Stimulated activated CD4-positive, alpha-beta T cell treated with anti-CD3 and anti-CD28 coated beads, TNF-alpha, amount 100 ng/mL, for 48 hours (primary cell): ENCODE data around the gene TMEM231.
"Not testable (repeated sequence)": the region's sequence is repeated elsewhere in the genome, so short reads cannot be mapped to it uniquely, and the experiment has no call there.

ENCODE experiments used
- DNase-seq, 3 donors: peaks; one replicate each; pipeline ENCODE4 v3.0.0-alpha.2; 2020; ENCODE audit warnings: low read depth in 3 of 3

TMEM231 gene, protein sequence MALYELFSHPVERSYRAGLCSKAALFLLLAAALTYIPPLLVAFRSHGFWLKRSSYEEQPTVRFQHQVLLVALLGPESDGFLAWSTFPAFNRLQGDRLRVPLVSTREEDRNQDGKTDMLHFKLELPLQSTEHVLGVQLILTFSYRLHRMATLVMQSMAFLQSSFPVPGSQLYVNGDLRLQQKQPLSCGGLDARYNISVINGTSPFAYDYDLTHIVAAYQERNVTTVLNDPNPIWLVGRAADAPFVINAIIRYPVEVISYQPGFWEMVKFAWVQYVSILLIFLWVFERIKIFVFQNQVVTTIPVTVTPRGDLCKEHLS

DNA sequence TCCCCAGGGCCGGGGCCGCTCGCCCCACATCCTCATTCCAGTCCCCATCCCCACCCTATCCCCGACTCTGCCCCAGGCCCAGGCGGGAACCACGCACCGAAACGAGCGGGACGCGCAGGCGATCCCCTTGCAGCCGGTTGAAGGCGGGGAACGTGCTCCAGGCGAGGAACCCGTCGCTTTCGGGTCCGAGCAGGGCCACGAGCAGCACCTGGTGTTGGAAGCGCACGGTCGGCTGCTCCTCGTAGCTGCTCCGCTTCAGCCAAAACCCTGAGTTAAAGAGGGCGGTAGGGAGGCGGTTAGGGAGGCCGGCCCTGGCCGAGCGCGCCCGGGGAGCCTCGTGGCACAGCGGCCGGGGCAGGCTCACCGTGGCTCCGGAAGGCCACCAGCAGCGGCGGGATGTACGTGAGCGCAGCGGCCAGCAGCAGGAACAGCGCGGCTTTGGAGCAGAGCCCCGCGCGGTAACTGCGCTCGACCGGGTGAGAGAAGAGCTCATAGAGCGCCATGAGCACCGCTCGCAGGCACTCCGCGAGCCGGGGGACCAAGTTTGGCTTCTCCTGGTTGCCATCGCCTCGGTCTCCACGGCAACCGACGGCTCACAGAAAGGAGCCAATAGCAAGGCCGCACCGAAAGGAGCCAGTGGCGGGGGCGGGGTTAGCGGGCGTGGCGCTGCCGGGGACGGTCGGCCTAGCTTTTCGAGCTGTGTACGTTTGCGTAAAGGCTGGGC, at the start of gene TMEM231:
TMEM231 (minus strand) TSS at position 546 of the 724 bp plus-strand sequence; CDS start at position 503, 43 bp downstream.
- peak; percentile 93 to 98 (median 96) for DNase-seq

DNA sequence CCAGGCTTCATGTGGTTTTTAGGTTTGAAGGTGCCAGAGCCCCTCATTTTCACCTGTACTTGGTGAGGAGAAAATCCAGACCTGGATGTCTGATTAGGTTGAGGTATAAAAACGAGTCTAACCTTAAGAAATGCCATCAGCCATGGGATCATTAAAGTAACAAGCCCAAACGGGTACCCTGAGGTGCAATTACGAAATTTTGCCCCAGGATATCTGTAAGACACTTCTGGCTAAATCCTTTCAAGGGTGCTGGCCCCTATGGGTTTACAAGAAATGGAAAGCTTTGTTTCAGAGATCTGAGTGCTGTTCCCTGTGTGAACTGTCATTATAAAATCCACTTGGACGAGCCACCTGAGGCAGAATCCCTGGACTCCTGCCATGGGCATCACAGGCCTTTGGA, 47.2 kb upstream of the TMEM231 start:
- no peak for DNase-seq

- no peak for DNase-seq
Measured at GRCh38 chr16:75599452-75600277, 43.6 kb upstream of the TMEM231 start.

GRCh38 chr16:75593825-75594820, 38.1 kb upstream of the TMEM231 start:
- no peak for DNase-seq

GRCh38 chr16:75593308-75593707, 37.3 kb upstream of the TMEM231 start:
- DNase-seq: no peak

- not testable (repeated sequence) for DNase-seq
Measured at GRCh38 chr16:75591927-75592326, 35.9 kb upstream of the TMEM231 start.

- DNase-seq: no peak
Measured at GRCh38 chr16:75590920-75591843, 35.1 kb upstream of the TMEM231 start.

GRCh38 chr16:75589306-75589705, 33.3 kb upstream of the TMEM231 start:
- DNase-seq: no peak

- DNase-seq: no peak
Measured at GRCh38 chr16:75588716-75589115, 32.7 kb upstream of the TMEM231 start.

- DNase-seq: no peak
Measured at GRCh38 chr16:75584108-75584507, 28.1 kb upstream of the TMEM231 start.

DNA sequence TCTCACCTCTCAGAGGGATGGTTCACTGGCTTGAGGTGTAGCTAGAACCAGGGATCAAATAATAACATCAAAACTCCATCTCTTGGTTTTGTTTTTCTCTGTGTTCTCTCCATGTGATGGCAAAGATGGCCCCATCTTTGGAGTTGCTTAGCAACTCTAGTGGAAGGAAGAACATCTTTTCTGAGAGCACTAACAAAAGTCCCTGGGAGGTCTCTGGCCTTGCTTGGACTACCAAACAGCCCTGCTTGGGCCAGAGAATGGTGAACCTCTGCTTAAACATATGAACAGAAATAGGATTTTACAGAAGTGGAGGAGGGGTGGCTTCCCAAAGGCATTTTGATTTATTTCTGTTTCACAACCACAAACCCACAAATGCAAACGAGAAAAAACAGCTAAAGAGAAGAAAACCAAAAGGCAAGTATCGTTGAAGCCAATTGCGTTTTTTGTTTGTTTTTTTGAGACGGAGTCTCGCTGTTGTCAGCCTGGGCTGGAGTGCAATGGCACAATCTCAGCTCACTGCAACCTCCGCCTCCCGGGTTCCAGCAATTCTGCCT, 23.3 kb upstream of the TMEM231 start:
- DNase-seq: no peak

- no peak for DNase-seq
Measured at GRCh38 chr16:75578725-75579124, 22.7 kb upstream of the TMEM231 start.

GRCh38 chr16:75578212-75578611, 22.2 kb upstream of the TMEM231 start:
- DNase-seq: no peak

DNA sequence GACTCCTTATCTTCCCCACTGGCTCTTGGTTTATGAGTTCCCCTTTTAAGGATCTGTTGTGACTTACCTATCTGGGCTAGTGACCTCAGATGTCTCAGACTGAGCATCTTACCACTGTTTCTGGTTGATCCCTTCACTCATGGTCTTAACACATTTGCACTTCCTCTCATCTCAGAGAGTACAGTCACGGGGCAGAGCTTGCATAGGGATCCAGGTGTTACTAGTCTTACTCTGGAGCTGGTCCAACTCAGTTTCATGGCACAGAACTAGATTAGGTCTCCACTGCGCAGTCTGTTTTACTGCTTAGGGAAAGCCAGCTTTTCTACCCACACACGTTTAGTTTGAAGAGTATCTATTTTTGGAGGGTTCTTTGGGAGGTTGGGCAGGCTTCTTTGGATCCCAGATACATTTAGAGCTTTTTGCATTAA, 20.3 kb upstream of the TMEM231 start:
- no peak for DNase-seq

DNA sequence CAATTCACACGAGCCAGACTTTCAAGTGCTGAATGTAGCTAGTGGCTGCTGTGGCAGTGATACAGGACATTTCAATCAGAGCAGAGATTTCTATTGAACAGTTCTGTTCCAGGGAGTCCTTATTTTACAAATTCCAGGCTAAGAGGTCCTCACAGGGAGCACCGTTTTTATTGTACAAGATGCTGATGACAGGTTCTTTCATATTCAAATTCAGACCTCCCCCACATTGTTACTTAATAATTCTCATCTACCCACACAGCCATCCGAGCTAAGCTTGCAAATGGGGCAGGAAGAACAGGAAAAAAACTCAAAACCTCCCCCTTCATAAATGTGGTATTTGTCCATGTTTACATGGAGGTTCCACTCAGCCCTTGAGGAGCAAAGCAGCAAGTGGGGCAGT, 19.9 kb upstream of the TMEM231 start:
- no peak for DNase-seq

- DNase-seq: no peak
Measured at GRCh38 chr16:75573955-75574354, 17.9 kb upstream of the TMEM231 start.

DNA sequence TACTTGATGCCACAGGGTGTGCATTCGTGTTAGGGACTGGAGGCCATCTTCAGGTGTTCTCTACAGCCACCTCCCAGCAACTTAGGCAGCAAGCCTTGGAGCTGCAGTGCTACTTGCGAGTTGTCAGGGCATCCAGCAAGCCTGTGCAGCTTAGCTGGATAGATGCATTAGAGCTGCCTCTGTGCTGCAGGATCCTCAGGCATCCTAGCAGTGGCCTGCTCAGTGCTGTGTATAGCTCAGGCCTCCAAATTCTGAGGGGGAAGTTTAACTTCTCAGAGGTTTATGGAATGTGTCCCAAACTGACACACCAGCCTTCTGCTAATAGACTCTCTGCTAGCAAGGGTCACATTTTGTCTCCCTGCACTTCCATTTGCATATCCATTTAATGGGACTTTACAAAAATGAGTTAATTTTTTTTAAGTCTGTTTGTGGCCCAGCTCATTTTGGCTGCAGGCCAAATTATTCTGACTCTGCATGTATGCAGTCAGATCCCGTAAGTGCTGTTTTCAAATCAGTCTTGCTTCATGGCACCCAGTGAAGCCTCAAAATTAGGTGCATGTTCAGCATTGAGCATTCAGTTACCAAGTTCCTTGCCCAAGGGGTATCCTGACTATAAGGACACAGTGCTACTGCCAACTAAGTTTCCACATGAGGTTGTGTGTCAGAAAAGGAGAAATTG, 17.0 kb upstream of the TMEM231 start:
- DNase-seq: no peak

DNA sequence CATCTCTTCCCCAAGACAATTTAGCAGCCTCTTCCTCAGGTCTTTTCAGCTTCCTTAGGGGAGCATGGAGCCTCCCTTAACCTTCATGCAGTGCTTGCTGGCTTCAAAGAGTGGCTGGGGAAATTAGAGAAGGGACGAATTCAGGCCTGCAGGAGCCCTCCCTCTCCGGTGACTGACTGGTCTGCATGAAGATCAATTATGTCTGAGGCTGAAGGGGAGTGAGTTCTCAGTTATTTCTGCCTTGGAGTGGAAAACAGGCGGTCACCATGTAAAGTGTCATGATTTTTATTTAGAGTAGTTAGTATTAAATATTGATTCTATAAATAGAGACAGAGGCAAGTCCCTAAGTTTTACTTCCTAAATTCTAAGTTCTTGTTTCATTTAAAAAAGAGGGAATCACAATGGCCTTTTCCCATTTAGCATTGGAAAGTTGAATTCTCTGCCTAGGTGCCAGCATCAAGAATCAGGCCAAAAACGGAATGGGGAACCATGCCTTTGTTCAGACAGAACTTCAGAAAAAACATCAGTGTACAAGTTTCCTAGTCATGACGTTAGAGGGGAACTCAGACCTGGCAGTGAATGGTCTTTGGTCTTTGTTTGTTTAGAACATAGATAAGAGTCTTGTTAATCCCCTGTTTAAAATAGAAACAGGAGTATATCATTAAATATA, 14.5 kb upstream of the TMEM231 start:
- DNase-seq: no peak

GRCh38 chr16:75567911-75568310, 11.9 kb upstream of the TMEM231 start:
- DNase-seq: no peak
